Vagina (tissue), 2 donors: ENCODE data around the gene FAM53A. TPM values are rescaled to one million over a fixed set of nuclear protein-coding genes. Genes with fewer than 3 reads are reported as not detected.
A peak's percentile ranks its signal among the peaks of the same experiment; 100 is the strongest.

Experiments
- DNase-seq, 2 donors: peaks; one replicate each; pipeline ENCODE4 v3.0.0-alpha.2; 2017; ENCODE audit errors: extremely low spot score in 2 of 2
- H3K27ac ChIP-seq: fragments of 200-600 bp; sonication (generic); one replicate; pipeline ENCODE4 v1.5.1; 2019
- H3K27me3 ChIP-seq: fragments of 200-600 bp; sonication (generic); one replicate; pipeline ENCODE4 v1.5.1; 2019
- H3K36me3 ChIP-seq, 2 donors: fragments of 200-600 bp; sonication (generic); one replicate each; pipeline ENCODE4 v1.5.1; 2017 to 2019
- H3K4me1 ChIP-seq: fragments of 200-600 bp; sonication (generic); one replicate; pipeline ENCODE4 v1.5.1; 2019
- H3K4me3 ChIP-seq, 2 donors: fragments of 200-600 bp; sonication (generic); 1 replicate in 1 of 2; 2 replicates in 1 of 2; pipeline ENCODE4 v1.5.1; 2016 to 2019
- H3K9me3 ChIP-seq: fragments of 200-600 bp; sonication (generic); one replicate; pipeline ENCODE4 v1.5.1; 2019
- CTCF ChIP-seq, 3 experiments: fragments of 450-650 bp in 2 of 3; fragments of 200-600 bp in 1 of 3; sonication (generic) in 1 of 3; IDR thresholded peaks; one replicate each; pipeline ENCODE4 v1.5.1; 2017 to 2019; ENCODE audit warnings: antibody characterized with exemption in 3 of 3, mild to moderate bottlenecking in 2 of 3, moderate library complexity in 2 of 3
- POLR2A ChIP-seq, 2 donors: fragments of 450-650 bp; IDR thresholded peaks; one replicate each; pipeline ENCODE4 v1.6.1; 2017; ENCODE audit warnings: antibody characterized with exemption in 2 of 2, mild to moderate bottlenecking in 2 of 2, moderate library complexity in 2 of 2
- POLR2AphosphoS5 ChIP-seq, 2 donors: sonication (generic); formaldehyde crosslinking; IDR thresholded peaks; one replicate each; pipeline ENCODE4 v1.9.0; 2017; ENCODE audit warnings: antibody characterized with exemption in 2 of 2, mild to moderate bottlenecking in 2 of 2, low read depth in 1 of 2; ENCODE audit not compliant: insufficient read depth in 1 of 2
- intact Hi-C: fragments of 100-400 bp; cut with DNase I; formaldehyde crosslinking; loops from one replicate; pipeline ENCODE4 v1.15.1; 2023
- total RNA-seq: library from RNA; depleted of rRNA; stranded (reverse); fragments of >200 nt; gene quantifications from one replicate; pipeline ENCODE4 v1.2.3, GENCODE V29; 2016

Gene FAM53A
- total RNA-seq, 1 donor from 2014 or later, result 13.8 TPM

DNA sequence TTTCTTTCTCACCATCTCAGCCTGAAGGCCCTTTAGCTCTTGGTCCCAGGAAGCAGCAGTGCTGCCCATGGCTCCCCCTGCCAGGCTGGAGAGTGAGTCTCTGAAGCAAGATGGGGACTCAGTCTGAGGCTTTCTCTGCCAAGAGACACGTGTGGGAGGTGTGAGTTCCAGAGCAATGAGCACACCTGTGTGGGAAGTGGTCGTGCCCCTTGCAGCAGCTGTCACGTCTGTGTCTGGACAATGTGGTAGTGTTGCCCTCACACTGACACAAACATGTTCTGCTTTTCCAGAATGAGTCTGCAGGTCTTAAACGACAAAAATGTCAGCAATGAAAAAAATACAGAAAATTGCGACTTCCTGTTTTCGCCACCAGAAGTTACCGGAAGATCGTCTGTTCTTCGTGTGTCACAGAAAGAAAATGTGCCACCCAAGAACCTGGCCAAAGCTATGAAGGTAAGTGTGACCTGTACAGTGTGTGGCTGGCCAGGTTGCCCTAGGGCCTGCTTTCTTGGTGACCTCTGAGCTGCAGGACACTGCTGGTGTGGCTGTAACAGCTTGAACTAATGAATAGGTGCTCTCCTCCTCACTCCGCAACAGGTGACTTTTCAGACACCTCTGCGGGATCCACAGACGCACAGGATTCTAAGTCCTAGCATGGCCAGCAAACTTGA, 39.2 kb upstream of the FAM53A start:
- H3K4me1 ChIP-seq, result peaks cover 44% of the 10 kb centered on the region
- no peak overlapping the region for H3K4me3 ChIP-seq
- H3K9me3 ChIP-seq, result no peaks in the 10 kb centered on the region
- TF ChIP-seq CTCF (IDR thresholded peaks at IDR 0.05), result no peak
- TF ChIP-seq POLR2A (IDR thresholded peaks at IDR 0.05), result peak in 1 of 2 donors; percentile 9
- peaks cover 0 to 2% of the 10 kb centered on the region in 2 donors for H3K36me3 ChIP-seq
- no peaks in the 10 kb centered on the region for H3K27me3 ChIP-seq
- DNase-seq, result no peak
- intact Hi-C loops, result no loop called here
- H3K27ac ChIP-seq, result peak overlapping the region; percentile 61

GRCh38 chr4:1722551-1723118, 38.5 kb upstream of the FAM53A start:
- H3K4me1 ChIP-seq, result peaks cover 38% of the 10 kb centered on the region
- TF ChIP-seq POLR2AphosphoS5 (IDR thresholded peaks at IDR 0.05; ENCODE audit: insufficient read depth in 1 of 2, low read depth in 1 of 2) (no peak), CTCF (IDR thresholded peaks at IDR 0.05) (no peak)
- peaks cover 0 to 8% of the 10 kb centered on the region in 2 donors for H3K36me3 ChIP-seq
- H3K9me3 ChIP-seq, result no peaks in the 10 kb centered on the region
- no peak for DNase-seq
- H3K27me3 ChIP-seq, result no peaks in the 10 kb centered on the region
- intact Hi-C loops, result no loop called here
- peak overlapping the region; percentile 61 for H3K27ac ChIP-seq
- H3K4me3 ChIP-seq, result no peak overlapping the region

DNA sequence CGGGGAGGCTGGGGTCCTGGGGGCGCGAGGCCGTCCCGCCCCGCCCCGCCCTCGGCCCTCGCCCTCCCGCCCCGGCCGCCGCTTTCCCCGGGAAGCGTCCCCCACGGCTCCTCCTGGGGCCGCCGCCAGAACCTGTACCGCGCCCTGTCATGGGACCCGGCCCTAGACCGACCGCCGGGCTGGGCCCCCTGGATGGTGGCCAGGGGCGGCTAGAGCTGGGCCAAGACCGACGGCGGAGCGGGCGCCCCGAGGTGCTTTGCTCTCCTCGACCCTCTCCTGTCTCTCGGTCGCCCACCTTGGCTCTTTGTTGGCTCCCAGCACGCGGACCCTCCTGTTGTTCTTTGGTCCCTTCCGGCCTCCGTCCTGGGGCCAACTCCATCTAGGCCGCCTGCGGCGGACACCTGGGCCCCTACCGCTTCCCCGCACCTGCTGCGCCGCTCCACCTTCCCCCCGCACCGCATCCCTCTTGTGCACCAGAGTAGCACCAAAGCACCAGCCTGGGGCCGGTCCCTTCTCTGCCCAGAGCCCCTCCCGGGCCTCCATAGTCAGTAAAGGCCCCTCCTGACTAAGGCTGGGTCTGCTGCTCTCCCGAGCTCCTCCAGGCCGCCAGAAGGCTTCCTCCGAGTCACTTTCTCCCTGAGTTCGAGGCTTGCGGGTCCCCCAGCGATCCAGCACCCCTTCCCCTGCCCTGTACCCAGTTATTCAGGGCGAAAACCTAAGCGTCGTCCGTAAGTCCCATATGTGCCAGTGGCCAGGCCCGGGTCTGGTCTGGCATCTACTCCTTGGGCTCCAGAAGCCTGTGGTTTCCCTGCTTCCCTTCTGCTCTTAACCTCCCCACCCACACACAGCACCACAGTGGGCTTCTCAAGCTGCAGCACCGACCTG, 37.8 kb upstream of the FAM53A start:
- peak overlapping the region; percentile 61 for H3K27ac ChIP-seq
- peak overlapping the region; percentile 54 to 60 for H3K4me3 ChIP-seq
- peaks cover 0 to 12% of the 10 kb centered on the region in 2 donors for H3K36me3 ChIP-seq
- no peaks in the 10 kb centered on the region for H3K27me3 ChIP-seq
- no peaks in the 10 kb centered on the region for H3K9me3 ChIP-seq
- H3K4me1 ChIP-seq, result peaks cover 30% of the 10 kb centered on the region
- intact Hi-C loops, result no loop called here
- TF ChIP-seq POLR2AphosphoS5 (IDR thresholded peaks at IDR 0.05; ENCODE audit: insufficient read depth in 1 of 2, low read depth in 1 of 2) (no peak), POLR2A (IDR thresholded peaks at IDR 0.05) (no peak), CTCF (IDR thresholded peaks at IDR 0.05) (no peak)
- DNase-seq, result no peak

- intact Hi-C loops, result no loop called here
- Histone ChIP-seq H3K4me3 (peak within 1 kb of the TSS; percentile 54 to 60), H3K27ac (peak within 1 kb of the TSS; percentile 79), H3K4me1 (peaks cover 33% of the 10 kb centered on the region), H3K27me3 (no peaks in the 10 kb centered on the region), H3K9me3 (no peaks in the 10 kb centered on the region), H3K36me3 (peaks cover 0 to 12% of the 10 kb centered on the region in 2 donors)
- TF ChIP-seq CTCF (IDR thresholded peaks at IDR 0.05), result no peak
- TF ChIP-seq POLR2A (IDR thresholded peaks at IDR 0.05), result peak in 1 of 2 donors; percentile 52
- TF ChIP-seq POLR2AphosphoS5 (IDR thresholded peaks at IDR 0.05; ENCODE audit: insufficient read depth in 1 of 2, low read depth in 1 of 2), result peak; percentile 54 to 66
- peak in 1 of 2 donors; percentile 98 for DNase-seq
Measured at GRCh38 chr4:1721003-1721665, 37.0 kb upstream of the FAM53A start, which contains the start of the genes TACC3 and TMEM129. TACC3 (plus strand) TSS chr4:1721521; CDS start chr4:1723422, 1,901 bp downstream. TMEM129 (minus strand) TSS chr4:1721323; CDS start chr4:1720837, 486 bp downstream.
